HG03565 (cell line): ENCODE results near the gene GP9.

Experiments used
- ATAC-seq: cut with Tn5 transposase; IDR thresholded peaks from one replicate; pipeline ENCODE4 v1.9.1; 2021; ENCODE audit warnings: mild to moderate bottlenecking, moderate library complexity; ENCODE audit not compliant: unreplicated experiment

The GP9 gene

GRCh38 chr3:129060276-129061022, at the start of gene GP9:
Gene GP9 (plus strand): TSS chr3:129060779. CDS start chr3:129061740, 961 bp downstream.
- ATAC-seq = no peak

- no peak for ATAC-seq
Observed at GRCh38 chr3:129013491-129013891, 47.1 kb upstream of the GP9 start.

GRCh38 chr3:129014148-129014547, 46.4 kb upstream of the GP9 start:
- no peak for ATAC-seq

- ATAC-seq = no peak
Observed at GRCh38 chr3:129014793-129015345, 45.7 kb upstream of the GP9 start.

GRCh38 chr3:129015388-129016105, 45.0 kb upstream of the GP9 start:
- no peak for ATAC-seq

GRCh38 chr3:129016356-129016719, 44.2 kb upstream of the GP9 start:
- no peak for ATAC-seq

GRCh38 chr3:129016720-129017483, 43.7 kb upstream of the GP9 start:
- peak; percentile 82 for ATAC-seq

GRCh38 chr3:129017484-129017899, 43.1 kb upstream of the GP9 start:
- no peak for ATAC-seq

- no peak for ATAC-seq
Observed at GRCh38 chr3:129018271-129018670, 42.3 kb upstream of the GP9 start.

GRCh38 chr3:129018751-129019150, 41.8 kb upstream of the GP9 start:
- ATAC-seq = no peak

- ATAC-seq = no peak
Observed at GRCh38 chr3:129019266-129019665, 41.3 kb upstream of the GP9 start.

GRCh38 chr3:129020691-129021090, 39.9 kb upstream of the GP9 start:
- no peak for ATAC-seq

- no peak for ATAC-seq
Observed at GRCh38 chr3:129021140-129021551, 39.4 kb upstream of the GP9 start.

GRCh38 chr3:129022114-129023007, 38.2 kb upstream of the GP9 start:
- no peak for ATAC-seq

GRCh38 chr3:129023008-129023358, 37.6 kb upstream of the GP9 start:
- ATAC-seq = no peak

- no peak for ATAC-seq
Observed at GRCh38 chr3:129023909-129024308, 36.7 kb upstream of the GP9 start.

GRCh38 chr3:129025108-129025507, 35.5 kb upstream of the GP9 start:
- ATAC-seq = no peak

GRCh38 chr3:129025691-129026435, 34.7 kb upstream of the GP9 start:
- ATAC-seq = no peak

GRCh38 chr3:129026728-129027543, 33.6 kb upstream of the GP9 start:
- peak; percentile 97 for ATAC-seq
